ENCODE data around the gene P2RX4. TPM values are rescaled to one million over a fixed set of nuclear protein-coding genes. Genes with fewer than 3 reads are reported as not detected.
A peak's percentile ranks its signal among the peaks of the same experiment; 100 is the strongest.

The P2RX4 gene
- total and polyA plus RNA-seq, 9 donors = 9.7 to 16.2 (median 13.2) TPM

DNA sequence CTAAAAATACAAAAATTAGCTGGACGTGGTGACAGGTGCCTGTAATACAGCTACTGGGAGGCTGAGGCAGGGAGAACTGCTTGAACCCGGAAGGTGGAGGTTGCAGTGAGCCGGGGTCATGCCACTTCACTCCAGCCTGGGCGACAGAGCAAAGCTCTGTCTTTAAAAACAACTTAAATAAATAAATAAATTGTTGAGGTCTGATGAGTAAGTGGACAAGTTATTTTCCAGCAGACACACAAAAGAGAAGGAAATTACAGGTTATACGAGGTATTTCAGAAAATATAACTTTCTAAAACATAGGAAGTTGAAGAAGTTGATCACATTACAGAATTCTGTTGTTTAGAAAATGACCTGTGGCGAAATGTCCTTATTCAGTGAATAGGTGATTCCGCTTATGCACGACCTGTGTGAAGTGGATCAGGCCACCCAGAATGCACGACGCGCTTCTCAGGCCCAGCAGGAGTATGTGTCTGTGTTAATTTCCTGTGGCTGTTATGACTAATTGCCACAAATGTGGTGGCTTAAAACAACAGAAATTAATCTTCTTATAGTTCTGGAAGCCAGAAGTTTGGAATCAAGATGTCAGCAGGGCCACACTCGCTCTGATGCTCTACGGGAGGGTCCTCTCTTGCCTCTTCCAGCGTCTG lies 39.2 kb upstream of the P2RX4 start:
- Histone ChIP-seq H3K9me3 (replicated peaks; ENCODE audit: control insufficient read depth, low read depth, low read length) (no peaks in the 10 kb centered on the region), H3K27ac (ENCODE audit: low read length) (no peak overlapping the region), H3K36me3 (ENCODE audit: control insufficient read depth, insufficient read depth, low read length) (peaks cover 3% of the 10 kb centered on the region), H3K27me3 (ENCODE audit: control insufficient read depth, insufficient read depth, low read length) (no peaks in the 10 kb centered on the region), H3K4me3 (ENCODE audit: low read length) (no peak overlapping the region), H3K4me1 (ENCODE audit: control insufficient read depth, insufficient read depth, low read length) (no peaks in the 10 kb centered on the region)
- DNase-seq = no peak
- WGBS (ENCODE audit: insufficient coverage) = 74% methylated on average over 3 of the region's 14 CpGs

DNA sequence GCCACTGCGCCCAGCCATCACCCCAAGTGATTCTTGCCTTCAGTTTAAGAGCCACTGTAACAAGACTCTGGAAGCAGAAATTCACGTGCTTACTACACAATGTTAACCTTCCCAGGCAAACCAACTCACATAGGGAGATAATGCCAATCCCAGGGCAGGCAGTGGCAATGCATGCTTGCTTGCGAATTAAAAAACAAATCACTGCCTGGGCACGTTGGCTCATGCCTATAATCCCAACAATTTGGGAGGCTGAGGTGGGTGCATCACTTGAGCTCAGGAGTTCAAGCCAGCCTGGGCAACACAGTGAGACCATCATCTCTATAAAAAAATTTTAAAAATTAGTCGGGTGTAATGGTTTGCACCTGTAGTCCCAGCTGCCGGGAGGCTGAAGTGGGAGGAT lies 37.8 kb upstream of the P2RX4 start:
- Histone ChIP-seq H3K4me1 (ENCODE audit: control insufficient read depth, insufficient read depth, low read length) (no peaks in the 10 kb centered on the region), H3K36me3 (ENCODE audit: control insufficient read depth, insufficient read depth, low read length) (peaks cover 3% of the 10 kb centered on the region), H3K27ac (ENCODE audit: low read length) (no peak overlapping the region), H3K9me3 (replicated peaks; ENCODE audit: control insufficient read depth, low read depth, low read length) (no peaks in the 10 kb centered on the region), H3K27me3 (ENCODE audit: control insufficient read depth, insufficient read depth, low read length) (no peaks in the 10 kb centered on the region), H3K4me3 (ENCODE audit: low read length) (no peak overlapping the region)
- 78% methylated on average over 5 of the region's 6 CpGs for WGBS (ENCODE audit: insufficient coverage)
- no peak for DNase-seq

- no peaks in the 10 kb centered on the region for H3K4me1 ChIP-seq (ENCODE audit: control insufficient read depth, insufficient read depth, low read length)
- peak; percentile 72 for DNase-seq
- H3K36me3 ChIP-seq (ENCODE audit: control insufficient read depth, insufficient read depth, low read length) = no peaks in the 10 kb centered on the region
- H3K27ac ChIP-seq (ENCODE audit: low read length) = no peak overlapping the region
- 61% methylated on average over 11 of the region's 16 CpGs for whole genome bisulfite sequencing (ENCODE audit: insufficient coverage)
- no peaks in the 10 kb centered on the region for H3K9me3 ChIP-seq (replicated peaks; ENCODE audit: control insufficient read depth, low read depth, low read length)
- no peak overlapping the region for H3K4me3 ChIP-seq (ENCODE audit: low read length)
- H3K27me3 ChIP-seq (ENCODE audit: control insufficient read depth, insufficient read depth, low read length) = no peaks in the 10 kb centered on the region
Measured at GRCh38 chr12:121175383-121176119, 34.4 kb upstream of the P2RX4 start.

DNA sequence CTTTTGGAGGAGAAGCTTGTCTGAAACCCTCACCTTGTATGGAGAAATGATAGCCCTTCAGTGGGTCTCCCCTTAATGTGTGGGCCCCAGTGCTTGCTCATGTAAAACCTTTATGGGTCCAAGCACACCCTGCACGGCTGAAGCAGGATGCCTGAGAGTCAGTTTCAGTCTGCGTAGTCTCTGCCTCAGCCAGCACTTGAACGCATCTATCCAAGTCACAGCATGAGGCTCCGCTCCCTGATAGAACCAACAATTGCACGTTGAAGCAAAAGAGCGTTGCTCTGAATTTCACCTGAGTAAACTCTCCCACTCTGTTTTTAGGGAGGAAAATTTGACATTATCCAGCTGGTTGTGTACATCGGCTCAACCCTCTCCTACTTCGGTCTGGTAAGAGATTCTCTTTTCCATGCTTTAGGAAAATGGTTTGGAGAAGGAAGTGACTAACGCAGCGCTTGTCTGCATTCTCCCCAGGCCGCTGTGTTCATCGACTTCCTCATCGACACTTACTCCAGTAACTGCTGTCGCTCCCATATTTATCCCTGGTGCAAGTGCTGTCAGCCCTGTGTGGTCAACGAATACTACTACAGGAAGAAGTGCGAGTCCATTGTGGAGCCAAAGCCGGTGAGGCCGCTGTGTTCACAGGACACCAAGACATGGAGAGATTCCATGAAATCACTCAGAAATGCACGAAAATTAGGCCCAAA lies 33.0 kb upstream of the P2RX4 start:
- no peaks in the 10 kb centered on the region for H3K9me3 ChIP-seq (replicated peaks; ENCODE audit: control insufficient read depth, low read depth, low read length)

DNA sequence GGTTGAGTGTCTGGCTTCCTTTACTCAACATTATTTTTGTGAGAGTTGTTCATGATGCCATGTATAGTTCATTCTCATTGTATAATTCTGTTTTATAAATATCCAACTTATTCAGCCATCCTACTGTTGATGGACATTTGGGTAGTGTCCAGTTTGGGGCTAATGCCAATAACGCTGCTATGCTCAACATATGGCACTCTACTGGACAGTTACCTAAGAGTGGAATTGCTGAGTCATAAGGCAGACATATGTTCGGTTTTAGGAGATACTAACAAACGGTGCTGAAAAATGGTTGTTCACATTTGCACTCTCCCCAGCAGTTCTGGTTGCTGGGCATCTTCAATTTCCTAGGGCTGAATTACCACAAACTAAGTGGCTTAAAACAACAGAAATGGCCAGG lies 28.7 kb upstream of the P2RX4 start:
- DNase-seq = no peak
- Histone ChIP-seq H3K27me3 (ENCODE audit: control insufficient read depth, insufficient read depth, low read length) (no peaks in the 10 kb centered on the region), H3K9me3 (replicated peaks; ENCODE audit: control insufficient read depth, low read depth, low read length) (no peaks in the 10 kb centered on the region), H3K4me1 (ENCODE audit: control insufficient read depth, insufficient read depth, low read length) (no peaks in the 10 kb centered on the region), H3K36me3 (ENCODE audit: control insufficient read depth, insufficient read depth, low read length) (no peaks in the 10 kb centered on the region), H3K27ac (ENCODE audit: low read length) (no peak overlapping the region), H3K4me3 (ENCODE audit: low read length) (no peak overlapping the region)
- 80% methylated on average over 1 of the region's 3 CpGs for WGBS (ENCODE audit: insufficient coverage)

More for the DNA sequence above, 33.0 kb upstream of the P2RX4 start:
- no peaks in the 10 kb centered on the region for H3K4me1 ChIP-seq (ENCODE audit: control insufficient read depth, insufficient read depth, low read length)
- H3K27me3 ChIP-seq (ENCODE audit: control insufficient read depth, insufficient read depth, low read length) = no peaks in the 10 kb centered on the region
- no peak overlapping the region for H3K4me3 ChIP-seq (ENCODE audit: low read length)
- H3K27ac ChIP-seq (ENCODE audit: low read length) = no peak overlapping the region
- 79% methylated on average over 12 of the region's 19 CpGs for WGBS (ENCODE audit: insufficient coverage)
- no peaks in the 10 kb centered on the region for H3K36me3 ChIP-seq (ENCODE audit: control insufficient read depth, insufficient read depth, low read length)
- no peak for DNase-seq

GRCh38 chr12:121182222-121182893 lies 27.6 kb upstream of the P2RX4 start:
- DNase-seq = no peak
- Histone ChIP-seq H3K27ac (ENCODE audit: low read length) (no peak overlapping the region), H3K27me3 (ENCODE audit: control insufficient read depth, insufficient read depth, low read length) (no peaks in the 10 kb centered on the region), H3K9me3 (replicated peaks; ENCODE audit: control insufficient read depth, low read depth, low read length) (no peaks in the 10 kb centered on the region), H3K36me3 (ENCODE audit: control insufficient read depth, insufficient read depth, low read length) (no peaks in the 10 kb centered on the region), H3K4me1 (ENCODE audit: control insufficient read depth, insufficient read depth, low read length) (no peaks in the 10 kb centered on the region), H3K4me3 (ENCODE audit: low read length) (no peak overlapping the region)
- no CpG with 5 or more reads among the region's 3 CpGs for WGBS (ENCODE audit: insufficient coverage)

- DNase-seq = no peak
- H3K27me3 ChIP-seq (ENCODE audit: control insufficient read depth, insufficient read depth, low read length) = no peaks in the 10 kb centered on the region
- H3K36me3 ChIP-seq (ENCODE audit: control insufficient read depth, insufficient read depth, low read length) = no peaks in the 10 kb centered on the region
- WGBS (ENCODE audit: insufficient coverage) = 87% methylated on average over 14 of the region's 15 CpGs
- H3K4me3 ChIP-seq (ENCODE audit: low read length) = no peak overlapping the region
- H3K4me1 ChIP-seq (ENCODE audit: control insufficient read depth, insufficient read depth, low read length) = no peaks in the 10 kb centered on the region
- no peaks in the 10 kb centered on the region for H3K9me3 ChIP-seq (replicated peaks; ENCODE audit: control insufficient read depth, low read depth, low read length)
- H3K27ac ChIP-seq (ENCODE audit: low read length) = no peak overlapping the region
Measured at GRCh38 chr12:121184425-121184824, 25.5 kb upstream of the P2RX4 start.

GRCh38 chr12:121184984-121185889 lies 24.7 kb upstream of the P2RX4 start:
- Histone ChIP-seq H3K27me3 (ENCODE audit: control insufficient read depth, insufficient read depth, low read length) (no peaks in the 10 kb centered on the region), H3K9me3 (replicated peaks; ENCODE audit: control insufficient read depth, low read depth, low read length) (no peaks in the 10 kb centered on the region), H3K4me3 (ENCODE audit: low read length) (no peak overlapping the region), H3K36me3 (ENCODE audit: control insufficient read depth, insufficient read depth, low read length) (no peaks in the 10 kb centered on the region), H3K27ac (ENCODE audit: low read length) (no peak overlapping the region), H3K4me1 (ENCODE audit: control insufficient read depth, insufficient read depth, low read length) (no peaks in the 10 kb centered on the region)
- WGBS (ENCODE audit: insufficient coverage) = 71% methylated on average over 3 of the region's 7 CpGs
- DNase-seq = peak; percentile 34

DNA sequence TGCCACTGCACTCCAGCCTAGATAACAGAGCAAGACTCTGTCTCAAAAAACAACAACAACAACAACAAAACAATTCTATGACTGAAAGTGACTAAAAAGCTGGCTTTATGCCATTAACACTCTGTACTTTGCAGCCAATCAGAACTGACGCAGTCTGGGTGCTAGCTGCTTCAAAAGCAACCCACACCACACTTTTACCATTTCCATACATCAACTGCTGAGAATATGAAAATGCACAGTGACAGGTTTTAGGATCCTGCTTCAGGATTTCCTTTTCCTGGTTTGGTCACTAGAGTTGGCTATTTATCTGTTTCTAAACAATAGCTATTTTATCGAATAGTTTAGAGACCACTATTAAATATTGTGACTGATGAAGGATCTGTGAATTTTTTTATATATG lies 23.1 kb upstream of the P2RX4 start:
- DNase-seq = no peak
- no peak overlapping the region for H3K27ac ChIP-seq (ENCODE audit: low read length)
- 67% methylated on average over 1 of the region's 2 CpGs for WGBS (ENCODE audit: insufficient coverage)
- no peaks in the 10 kb centered on the region for H3K9me3 ChIP-seq (replicated peaks; ENCODE audit: control insufficient read depth, low read depth, low read length)
- no peaks in the 10 kb centered on the region for H3K4me1 ChIP-seq (ENCODE audit: control insufficient read depth, insufficient read depth, low read length)
- H3K4me3 ChIP-seq (ENCODE audit: low read length) = no peak overlapping the region
- H3K27me3 ChIP-seq (ENCODE audit: control insufficient read depth, insufficient read depth, low read length) = no peaks in the 10 kb centered on the region
- H3K36me3 ChIP-seq (ENCODE audit: control insufficient read depth, insufficient read depth, low read length) = no peaks in the 10 kb centered on the region

Data from muscle of leg (tissue), 11 donors.